ENCODE data around the gene CASD1.

Gene CASD1

DNA sequence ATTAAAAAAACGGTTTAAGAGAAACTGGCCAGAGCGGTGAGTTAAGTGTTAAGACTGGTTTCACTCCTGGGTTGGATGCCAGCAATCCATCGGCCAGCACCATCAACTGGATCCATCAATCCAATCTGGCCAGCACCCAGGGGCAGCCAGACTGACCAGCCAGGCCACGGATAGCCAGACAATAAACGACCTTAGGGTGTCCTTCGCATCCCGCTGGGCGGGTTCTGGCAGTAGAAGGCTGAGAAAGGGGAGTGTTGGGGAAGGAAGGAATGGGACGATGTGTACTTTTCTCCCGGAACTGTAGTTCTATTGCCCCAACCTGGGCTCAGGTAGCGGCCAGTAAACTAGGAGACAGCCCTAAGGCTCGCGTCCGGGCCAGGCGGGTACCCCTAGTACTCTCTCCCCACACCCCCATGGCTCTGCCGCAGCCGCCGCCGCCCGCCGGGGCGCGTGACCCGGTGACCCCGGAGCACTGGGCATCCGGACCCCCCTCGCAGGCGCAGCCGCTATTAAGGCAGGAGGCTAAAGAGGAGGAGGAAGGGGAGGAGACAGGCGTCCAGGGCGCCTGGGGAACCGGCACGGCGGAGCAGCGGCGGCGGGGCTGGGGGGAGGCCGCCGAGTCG is at the start of gene CASD1:
CASD1 (plus strand) TSS at position 546 of the 623 bp plus-strand sequence. CDS start 276 bp downstream, outside the sequence.
- peak; percentile 33 to 43 for DNase-seq (ENCODE audit: low read depth in 1 of 2, low spot score in 1 of 2)

GRCh38 chr7:94466516-94466915 is 43.1 kb upstream of the CASD1 start:
- no peak for DNase-seq (ENCODE audit: low read depth in 1 of 2, low spot score in 1 of 2)

GRCh38 chr7:94471604-94472003 is 38.0 kb upstream of the CASD1 start:
- no peak for DNase-seq (ENCODE audit: low read depth in 1 of 2, low spot score in 1 of 2)

DNA sequence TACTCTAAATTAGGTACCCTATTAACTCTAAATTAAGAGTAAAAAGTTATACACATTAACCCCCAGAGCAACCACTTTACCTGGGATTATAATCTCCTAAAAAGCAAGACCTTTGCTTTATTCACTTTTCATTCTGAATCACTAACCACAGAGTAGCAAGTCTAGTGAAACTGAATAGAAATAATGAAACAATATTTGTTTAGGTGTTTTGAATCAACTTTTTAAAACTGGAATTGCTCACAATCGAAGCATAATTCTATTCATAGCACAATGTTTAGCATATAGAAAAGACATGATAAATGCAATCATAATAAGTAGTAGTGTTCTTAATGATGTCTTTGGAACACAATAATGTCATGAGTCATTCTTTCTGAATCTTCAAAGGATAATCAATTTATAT is 37.0 kb upstream of the CASD1 start:
- no peak for DNase-seq (ENCODE audit: low read depth in 1 of 2, low spot score in 1 of 2)

DNA sequence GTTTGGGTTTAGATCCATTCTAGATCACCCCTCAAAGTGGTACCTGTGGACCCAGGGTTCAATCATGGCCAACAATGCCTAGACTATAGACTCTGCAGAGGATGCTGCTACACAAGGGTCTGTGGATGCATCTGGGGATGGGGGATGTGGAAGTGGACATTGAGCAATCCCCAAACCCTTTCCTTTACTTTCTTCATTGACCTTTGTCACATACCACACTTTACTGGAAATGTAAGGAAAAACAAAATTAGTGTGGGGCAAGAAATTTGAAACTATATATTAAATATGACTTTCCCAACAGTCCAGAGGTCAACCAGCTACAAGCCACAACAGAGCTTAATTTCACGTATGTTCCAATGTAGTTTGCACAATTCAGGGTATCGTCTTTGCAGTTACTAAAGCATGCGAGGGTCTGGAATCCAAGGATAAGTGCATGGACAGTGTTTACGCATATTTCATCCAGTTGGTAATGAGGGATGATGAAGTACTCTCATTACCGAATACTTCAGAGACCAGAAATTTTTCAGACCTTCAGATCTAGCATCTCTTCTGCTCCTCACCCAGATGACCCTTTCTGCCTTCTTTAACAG is 33.3 kb upstream of the CASD1 start:
- DNase-seq (ENCODE audit: low read depth in 1 of 2, low spot score in 1 of 2) = no peak

- DNase-seq (ENCODE audit: low read depth in 1 of 2, low spot score in 1 of 2) = no peak
These were observed 31.7 kb upstream of the CASD1 start for GRCh38 chr7:94477878-94478277.

- DNase-seq (ENCODE audit: low read depth in 1 of 2, low spot score in 1 of 2) = no peak
These were observed 30.9 kb upstream of the CASD1 start for GRCh38 chr7:94478648-94479214.

- no peak for DNase-seq (ENCODE audit: low read depth in 1 of 2, low spot score in 1 of 2)
These were observed 28.3 kb upstream of the CASD1 start for GRCh38 chr7:94481279-94481678.

DNA sequence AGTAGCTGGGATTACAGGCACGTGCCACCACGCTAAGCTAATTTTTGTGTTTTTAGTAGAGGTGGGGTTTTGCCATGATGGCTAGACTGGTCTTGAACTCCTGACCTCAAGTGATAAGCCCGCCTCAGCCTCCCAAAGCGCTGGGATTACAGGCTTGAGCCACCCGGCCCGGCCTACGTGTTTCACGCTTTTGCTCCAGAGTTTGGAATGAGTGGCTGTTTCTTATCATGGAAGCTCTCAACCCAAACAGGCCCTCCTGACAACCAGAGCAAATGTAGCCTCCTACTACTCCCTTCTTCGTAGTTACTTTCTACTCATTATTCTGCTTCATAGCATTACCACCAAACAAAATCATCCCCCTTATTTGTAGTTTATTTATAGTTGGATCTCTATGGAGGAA is 26.8 kb upstream of the CASD1 start:
- DNase-seq (ENCODE audit: low read depth in 1 of 2, low spot score in 1 of 2) = no peak

GRCh38 chr7:94483843-94484242 is 25.8 kb upstream of the CASD1 start:
- no peak for DNase-seq (ENCODE audit: low read depth in 1 of 2, low spot score in 1 of 2)

GRCh38 chr7:94486216-94486615 is 23.4 kb upstream of the CASD1 start:
- DNase-seq (ENCODE audit: low read depth in 1 of 2, low spot score in 1 of 2) = no peak

- DNase-seq (ENCODE audit: low read depth in 1 of 2, low spot score in 1 of 2) = no peak
These were observed 18.2 kb upstream of the CASD1 start for GRCh38 chr7:94491410-94491809.

- no peak for DNase-seq (ENCODE audit: low read depth in 1 of 2, low spot score in 1 of 2)
These were observed 17.0 kb upstream of the CASD1 start for GRCh38 chr7:94492601-94493000.

DNA sequence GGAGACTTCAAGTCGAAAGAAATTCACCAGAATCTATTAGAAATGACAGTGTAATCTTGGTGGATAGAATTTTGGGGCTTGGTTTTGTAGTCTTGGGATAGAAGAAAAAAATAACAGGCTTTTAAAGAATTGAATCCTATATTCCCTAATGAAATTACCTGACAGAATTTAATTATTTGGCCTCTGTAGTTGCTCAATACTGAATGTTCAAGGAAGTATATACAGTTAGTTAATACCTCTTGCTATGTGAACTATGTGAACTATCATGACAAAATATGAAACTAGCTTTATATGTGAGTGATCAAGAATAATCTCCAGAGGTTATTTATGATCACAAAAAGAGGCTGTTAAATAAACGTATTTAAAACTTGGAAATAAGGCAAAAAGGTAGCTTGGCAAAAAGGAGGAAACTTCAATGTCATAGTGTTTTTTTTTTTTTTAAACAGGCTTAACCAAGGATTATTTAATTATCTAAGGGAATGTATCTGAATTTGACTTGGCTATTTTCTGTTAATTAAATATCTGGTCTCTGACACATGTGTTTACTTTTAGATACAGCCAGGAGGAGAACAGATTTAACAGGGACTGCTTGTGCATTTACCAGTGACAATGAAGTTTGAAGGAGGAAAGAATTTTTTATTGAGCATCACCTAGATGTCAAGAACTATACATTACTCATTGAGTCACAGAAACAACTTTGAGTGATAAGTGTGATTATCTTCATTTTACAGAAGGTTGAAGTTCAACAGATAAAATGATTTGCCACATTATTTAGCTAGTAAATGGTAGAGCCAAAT is 11.5 kb upstream of the CASD1 start:
- no peak for DNase-seq (ENCODE audit: low read depth in 1 of 2, low spot score in 1 of 2)

- no peak for DNase-seq (ENCODE audit: low read depth in 1 of 2, low spot score in 1 of 2)
These were observed 10.7 kb upstream of the CASD1 start for GRCh38 chr7:94498918-94499317.

DNA sequence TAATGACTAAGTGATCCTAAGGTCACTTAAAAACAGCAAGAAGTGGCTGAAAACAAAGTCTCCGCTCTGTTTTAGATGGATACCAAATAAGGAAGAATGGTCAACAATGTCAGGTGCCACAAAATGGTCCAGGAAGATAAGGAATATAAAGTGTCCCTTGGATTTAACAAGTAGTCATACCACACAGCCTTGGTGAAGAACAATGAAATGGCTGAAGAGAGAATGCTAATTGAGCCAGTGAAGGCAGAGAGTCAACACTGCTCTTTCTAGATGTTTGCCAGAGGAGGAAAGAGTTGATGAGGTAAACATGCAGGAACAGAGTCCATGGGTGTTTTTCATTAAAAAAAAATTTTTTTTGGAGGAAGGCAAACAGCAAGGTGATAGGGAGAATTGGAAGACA is 2.1 kb upstream of the CASD1 start:
- no peak for DNase-seq (ENCODE audit: low read depth in 1 of 2, low spot score in 1 of 2)

DNA sequence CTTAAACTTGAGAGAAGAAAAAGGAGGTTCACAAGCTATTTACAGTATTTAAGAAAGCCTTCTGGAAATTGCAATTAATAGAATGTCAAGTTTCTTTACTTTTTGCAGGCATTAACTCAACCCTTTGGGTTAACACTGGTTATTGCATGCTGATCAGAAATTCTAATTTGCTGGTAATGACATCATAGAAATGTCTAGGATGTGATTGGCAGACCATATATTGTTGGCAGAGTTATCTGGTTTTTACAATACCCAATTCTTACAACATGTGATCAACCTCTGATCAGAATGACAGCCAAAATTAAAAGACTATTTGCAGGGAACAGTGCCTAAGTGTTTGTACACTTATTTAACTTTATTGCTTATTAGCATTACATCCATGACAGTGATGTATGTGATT is 1.6 kb upstream of the CASD1 start:
- no peak for DNase-seq (ENCODE audit: low read depth in 1 of 2, low spot score in 1 of 2)

DNA sequence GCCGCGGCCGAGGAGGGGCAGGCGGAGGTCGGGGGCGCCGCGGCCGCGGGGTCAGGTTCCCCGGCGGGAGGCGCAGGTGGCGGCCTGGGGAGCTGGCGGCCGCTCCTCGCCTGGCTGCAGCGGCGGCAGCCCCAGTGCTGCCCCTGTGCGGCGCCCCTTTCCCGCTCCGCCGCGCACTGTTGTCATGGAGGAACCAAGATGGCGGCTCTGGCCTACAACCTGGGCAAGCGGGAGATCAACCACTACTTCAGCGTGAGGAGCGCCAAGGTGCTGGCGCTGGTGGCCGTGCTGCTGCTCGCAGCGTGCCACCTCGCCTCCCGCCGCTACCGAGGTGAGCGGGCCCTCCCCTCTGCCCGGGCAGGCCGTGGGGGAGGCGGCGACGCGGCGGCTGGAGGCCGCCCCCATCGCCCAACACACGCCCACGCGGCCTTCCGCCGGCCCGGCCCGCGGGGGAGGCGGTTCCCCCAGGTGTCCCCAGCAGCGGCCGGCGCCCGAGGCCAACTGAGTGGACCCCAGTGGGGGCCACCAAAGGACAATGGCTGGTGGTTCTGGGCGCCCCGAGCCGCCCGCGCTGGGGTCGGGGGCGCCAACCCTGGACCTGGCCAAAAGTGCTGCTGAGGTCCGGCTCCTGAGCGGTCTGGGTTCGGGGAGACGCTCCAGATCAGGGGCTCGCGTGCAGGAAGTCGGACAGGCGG is 425 bp downstream of the CASD1 start:
- peak; percentile 45 to 46 for DNase-seq (ENCODE audit: low read depth in 1 of 2, low spot score in 1 of 2)

GRCh38 chr7:94510582-94511496 is 1.2 kb downstream of the CASD1 start:
- peak in 1 of 2 donors; percentile 15 for DNase-seq (ENCODE audit: low read depth in 1 of 2, low spot score in 1 of 2)

DNA sequence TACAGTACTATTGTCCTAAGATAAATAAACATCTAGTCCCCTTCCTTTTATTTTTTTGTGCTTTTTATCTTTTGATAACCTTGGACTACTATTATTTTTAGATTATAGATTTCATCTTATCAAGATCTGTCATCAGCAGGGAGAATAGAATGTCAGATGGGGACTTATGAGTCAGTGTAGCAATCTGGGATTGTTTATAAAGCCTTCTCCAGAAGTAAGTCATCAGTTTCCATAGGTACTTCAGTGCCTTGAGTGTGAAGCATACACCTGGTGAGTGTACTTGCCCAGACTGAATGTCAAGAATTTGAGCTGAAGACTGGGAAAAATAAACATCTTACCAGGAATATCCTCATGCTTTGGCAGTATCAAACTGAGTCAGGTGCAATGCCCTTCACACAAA is 2.1 kb downstream of the CASD1 start:
- DNase-seq (ENCODE audit: low read depth in 1 of 2, low spot score in 1 of 2) = no peak
